HG02938 (cell line): ENCODE measurements around the gene NOL4L.

ENCODE experiments used
- ATAC-seq: cut with Tn5 transposase; IDR thresholded peaks from one replicate; pipeline ENCODE4 v1.9.1; 2021; ENCODE audit warnings: mild to moderate bottlenecking, moderate library complexity; ENCODE audit not compliant: unreplicated experiment

The NOL4L gene

DNA sequence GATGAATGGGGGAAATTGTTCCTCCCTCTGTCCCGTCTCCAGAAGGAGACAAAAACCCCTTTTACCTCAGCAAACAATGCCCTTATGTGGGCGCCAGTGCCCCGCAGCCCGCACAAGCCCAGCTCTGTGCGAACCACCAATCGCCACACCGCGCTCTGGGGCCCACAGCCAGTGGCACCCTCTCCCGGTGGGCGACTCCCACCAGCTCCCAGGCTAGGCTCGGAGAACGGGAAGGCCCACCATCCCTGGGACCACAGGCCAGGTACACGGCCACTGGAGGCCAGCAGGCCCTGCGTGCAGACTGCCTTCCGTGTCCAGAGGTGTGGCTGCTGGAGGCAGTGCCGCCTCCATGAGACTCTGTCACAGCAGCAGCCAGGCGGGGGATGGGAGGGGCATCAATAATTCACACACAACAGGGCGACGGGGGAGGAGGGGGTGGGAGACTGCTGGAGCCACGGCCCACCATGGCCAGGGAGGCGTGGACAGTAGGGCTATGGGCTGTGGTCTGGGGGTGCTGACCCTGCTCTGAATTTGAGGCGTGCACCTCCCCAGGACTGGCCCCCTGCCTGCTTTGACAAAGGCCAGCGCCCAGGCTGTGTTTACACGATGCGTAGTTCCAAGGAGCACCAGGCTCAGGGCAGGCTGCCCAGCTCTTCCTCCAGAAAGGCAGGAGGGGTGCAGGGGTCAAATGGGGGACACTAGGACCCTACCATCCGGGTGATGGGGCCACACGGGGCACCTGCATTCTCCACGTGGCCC lies 121.3 kb downstream of the NOL4L start:
- no peak for ATAC-seq

DNA sequence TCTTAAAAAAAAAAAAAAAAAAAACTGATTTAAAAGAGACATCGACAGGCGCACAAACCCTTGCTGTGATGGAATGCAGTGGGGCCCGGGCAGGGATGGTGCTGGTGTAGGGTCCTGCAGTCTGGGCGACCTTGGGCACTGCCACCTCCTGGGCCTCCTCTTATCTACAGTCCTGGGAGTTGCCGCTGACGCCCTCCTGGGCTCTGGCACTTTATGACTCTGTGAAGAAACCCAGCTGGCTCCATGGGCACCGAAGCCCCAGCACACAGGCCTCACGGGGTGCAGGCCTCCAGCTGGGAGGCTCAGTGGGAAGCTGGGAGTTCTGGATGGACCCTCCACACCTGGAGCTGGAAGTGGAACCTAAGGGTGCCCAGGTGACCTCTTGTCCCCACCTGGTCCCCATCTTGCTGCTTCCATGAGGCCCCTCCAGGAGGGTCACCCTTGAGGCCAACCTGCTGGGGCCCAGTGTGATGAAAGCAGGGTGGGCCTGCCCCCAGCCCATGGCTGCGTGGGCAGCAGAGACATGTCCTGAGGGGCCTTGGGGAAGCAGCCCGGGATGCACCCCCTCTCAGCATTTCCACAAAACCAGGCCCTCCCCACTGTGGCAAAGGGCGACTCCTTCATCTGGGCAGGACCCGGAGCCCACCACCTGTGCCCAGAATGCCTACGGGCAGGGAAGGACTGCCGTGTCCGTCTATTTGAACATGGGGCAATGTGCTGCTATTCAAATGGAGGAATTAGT lies 122.1 kb downstream of the NOL4L start:
- no peak for ATAC-seq

DNA sequence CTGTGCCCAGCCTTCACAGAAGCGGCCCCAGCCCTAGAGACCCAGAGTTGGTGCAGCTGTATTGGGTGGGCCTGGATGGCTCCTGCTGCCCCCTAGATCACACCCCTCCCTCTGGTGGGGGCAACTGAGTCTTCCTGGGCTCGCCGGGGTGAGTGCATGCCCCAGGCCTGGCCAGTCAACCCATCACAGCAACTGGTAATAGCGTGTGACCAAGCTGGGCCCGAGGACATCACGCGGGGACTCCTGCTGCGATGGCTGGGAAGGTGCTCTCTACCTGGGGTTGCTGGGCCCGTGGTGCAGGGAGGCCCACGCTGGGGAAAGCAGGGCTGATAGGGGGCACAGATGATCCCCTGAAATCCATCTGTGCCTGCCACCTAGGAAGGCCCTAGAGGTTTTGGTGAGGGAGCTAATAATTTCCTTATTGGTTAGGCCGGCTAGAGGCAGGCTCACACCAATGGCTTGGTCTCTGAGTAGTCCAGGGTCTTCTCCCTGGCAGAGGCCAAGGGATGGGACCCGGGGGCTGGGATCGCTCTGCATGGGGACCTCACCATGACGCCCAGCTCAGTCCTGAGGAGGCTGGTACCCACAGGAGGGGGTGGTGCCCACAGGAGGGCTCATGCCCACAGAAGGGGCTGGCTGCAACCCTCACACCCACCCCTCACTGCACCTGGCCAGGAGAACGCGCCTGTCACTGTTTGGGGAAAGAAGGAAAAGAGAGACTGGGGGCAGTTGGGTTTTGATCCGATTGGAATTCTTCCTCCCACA lies 123.1 kb downstream of the NOL4L start:
- no peak for ATAC-seq

DNA sequence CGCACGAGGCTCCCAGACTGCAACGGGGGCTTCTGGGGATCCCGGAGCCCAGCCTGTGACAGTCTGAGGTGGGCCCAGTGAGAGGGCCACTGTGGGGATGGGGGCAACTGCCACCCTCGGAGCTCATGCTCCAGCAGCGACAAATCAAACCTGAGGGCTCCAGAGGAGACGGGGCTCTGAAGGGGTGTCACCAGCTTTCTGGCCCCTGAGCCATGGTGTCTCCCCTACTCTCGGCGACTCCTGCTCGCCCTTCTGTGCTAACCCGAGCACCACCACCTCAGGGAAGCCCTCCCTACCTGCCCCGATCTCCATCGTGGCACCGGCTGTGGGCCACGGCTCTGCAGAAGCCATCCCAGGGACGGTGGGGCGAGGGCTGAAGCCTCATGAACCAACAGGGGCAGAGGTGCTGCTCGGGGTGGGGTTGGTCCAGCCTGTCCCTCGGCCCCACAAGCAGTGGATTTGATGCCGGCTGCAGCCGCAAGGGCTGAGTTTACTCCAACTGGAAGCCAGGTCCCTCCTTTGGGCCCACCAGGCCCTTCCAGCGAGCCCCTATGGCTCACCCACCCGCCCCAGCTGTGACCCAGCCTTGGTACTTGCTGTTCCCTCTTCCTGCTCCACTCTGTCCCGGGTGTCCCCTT lies 124.3 kb downstream of the NOL4L start:
- no peak for ATAC-seq

DNA sequence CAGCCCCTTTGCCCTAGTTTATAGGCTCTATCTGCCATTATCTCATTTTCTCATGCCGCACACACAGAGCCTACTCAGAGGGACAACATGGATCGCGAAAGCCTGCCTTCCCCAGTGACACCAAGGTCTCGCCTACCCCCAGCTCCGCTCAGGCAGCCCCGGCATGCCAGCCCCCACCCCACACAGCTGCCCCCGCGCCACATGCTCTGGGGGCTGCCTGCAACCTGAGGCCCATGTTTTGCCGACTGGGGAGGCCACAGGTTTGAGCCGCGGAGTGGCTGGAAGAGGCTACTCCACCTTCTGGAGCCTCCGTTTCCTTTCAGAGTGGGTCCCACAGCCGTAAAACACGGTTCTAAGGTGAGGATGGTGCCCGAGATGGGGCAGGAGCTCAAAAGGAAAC lies 124.9 kb downstream of the NOL4L start:
- no peak for ATAC-seq

DNA sequence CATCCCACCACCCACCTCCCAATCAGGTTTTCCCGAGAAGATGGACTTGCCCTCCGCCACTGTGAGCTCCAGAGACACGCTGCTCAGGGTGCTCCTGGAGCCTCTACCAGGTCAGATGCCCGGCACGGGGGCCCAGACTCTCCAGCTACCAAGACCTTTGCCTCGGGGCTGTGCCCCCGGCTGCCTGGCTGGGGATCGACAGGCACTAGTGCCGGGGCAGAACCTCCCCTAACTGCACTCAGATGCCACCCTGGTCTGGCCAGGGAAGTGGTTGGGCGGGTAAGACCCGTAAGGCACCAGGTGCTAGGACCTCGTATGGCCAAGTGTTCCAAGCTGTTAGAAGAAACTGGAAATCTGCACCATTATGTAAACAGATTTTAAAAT lies 126.3 kb downstream of the NOL4L start:
- no peak for ATAC-seq

DNA sequence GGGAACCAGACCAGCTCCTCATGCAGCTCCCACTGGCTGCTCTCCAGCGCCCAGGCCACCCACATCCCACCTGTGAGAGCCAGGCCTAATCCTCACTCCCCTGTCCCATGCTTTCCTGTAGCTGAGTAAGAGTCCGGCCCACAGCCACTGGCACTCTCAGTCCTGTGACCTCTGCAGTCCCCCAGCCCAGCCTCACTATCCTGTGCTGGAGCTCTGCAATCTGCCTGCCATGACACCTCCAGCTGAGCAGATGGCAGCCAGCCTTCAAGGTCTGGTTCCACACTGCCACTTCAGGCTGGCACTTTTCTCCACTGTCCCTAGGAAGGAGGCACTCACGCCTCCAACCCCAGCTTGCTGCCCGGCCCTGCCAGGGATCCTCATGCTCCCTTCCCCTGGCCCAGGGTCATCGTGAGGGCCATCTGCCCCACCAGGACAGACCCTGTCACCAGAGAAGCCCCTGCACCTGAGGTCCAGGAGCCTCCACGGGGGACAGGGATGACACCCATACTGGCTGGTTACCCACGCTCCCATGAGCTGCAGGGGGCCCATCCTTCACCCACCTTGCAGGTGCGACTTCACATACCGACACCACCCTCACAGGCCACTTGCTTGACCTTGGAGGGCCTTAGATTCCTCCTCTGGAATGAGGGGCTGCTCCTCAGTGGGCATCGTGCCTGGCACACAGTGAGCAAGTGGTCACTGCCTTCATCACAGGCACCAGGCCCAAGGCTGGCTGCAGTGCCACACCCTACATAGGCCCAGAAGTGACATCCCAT lies 126.9 kb downstream of the NOL4L start:
- ATAC-seq = no peak

DNA sequence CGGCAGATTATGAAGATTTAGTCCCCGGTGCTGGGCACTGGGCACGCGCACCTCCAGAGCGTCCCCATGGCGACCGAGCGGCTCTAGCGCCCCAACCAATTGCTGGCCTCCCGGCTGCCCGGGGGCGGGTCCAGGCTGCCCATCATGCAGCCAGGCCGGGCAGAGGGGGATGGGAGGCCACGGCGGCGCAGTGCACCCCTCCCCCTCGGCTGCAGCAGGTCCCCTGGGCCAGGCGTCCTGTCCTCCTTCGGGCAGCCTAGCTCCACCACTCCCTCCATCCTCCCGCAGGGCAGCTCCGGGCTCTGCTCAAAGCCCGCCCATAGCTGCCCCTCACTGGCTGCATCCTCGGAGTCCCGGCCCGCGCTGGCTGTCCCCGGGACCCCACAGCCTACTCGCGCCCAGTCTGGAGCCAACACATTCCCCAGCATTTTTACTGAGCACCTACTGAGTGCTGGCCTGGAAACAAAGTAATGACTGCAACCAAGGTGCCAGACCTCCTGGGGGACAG lies 127.6 kb downstream of the NOL4L start:
- no peak for ATAC-seq

DNA sequence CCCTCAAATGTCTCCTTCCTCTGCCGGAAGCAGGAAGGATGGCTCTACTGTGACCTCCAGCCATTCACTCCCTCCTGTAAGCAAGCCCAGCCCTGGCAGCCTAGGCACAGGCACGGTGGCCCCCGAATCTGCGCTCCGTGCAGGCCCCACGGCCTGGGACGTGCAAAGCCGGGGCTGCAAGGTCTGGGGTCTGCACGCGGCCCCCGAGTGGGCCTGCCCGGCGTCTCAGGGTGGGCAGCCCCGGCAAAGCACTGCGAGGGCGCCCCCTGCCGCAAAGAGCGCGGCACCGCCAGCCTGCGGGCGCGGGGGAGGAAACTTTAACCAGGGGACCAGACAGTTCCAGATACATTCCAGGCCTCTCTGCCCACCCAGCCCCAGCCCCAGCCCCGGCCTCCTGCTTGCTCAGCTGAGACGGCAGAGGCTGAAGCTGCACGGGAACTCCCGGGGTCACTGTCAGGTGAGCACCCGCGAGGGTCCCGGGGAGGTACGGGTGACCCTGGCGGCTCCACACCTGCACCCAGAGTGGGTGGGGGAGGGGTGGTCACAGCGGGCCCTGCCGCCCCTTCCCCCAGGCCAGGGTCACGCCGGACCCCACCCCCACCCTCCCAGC lies 128.2 kb downstream of the NOL4L start:
- ATAC-seq = no peak

DNA sequence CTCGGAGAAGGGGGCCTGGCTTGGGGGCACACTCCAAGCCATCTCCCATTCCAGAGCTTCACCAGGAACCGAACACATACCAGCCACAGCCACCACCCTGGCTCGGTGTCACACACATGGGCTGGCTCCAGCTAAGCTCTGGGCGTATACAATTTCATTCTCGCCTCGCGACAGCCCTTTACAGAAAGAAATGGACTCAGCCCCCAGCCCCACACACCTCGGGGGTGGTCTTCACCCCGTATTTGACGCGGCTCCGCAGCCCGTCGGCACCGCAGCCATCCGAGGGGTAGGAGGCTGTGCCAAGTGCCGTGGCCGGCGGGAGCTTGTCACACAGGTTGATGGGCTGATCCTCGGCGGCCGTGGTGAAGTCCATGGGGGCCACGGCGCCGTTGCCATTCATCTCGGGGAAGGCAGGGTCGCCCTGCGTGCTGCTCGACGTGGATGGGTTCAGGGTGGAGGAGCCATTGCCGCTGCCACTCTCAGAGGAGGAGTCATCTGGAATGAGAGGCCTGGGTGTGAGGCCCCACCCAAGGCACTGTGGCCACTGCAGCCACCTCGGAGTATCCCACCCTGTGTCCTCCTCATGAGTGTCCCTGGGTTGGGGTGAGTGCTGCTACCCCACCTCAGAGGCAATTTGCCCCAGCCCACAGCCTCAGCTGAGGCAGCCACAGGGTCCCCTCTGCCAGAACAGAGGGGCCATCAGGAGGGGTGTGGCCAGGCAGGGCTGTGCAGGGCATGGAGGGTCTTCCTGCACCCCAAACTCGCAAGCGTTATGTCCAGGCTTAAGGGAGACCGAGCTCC lies 129.0 kb downstream of the NOL4L start:
- ATAC-seq = no peak

DNA sequence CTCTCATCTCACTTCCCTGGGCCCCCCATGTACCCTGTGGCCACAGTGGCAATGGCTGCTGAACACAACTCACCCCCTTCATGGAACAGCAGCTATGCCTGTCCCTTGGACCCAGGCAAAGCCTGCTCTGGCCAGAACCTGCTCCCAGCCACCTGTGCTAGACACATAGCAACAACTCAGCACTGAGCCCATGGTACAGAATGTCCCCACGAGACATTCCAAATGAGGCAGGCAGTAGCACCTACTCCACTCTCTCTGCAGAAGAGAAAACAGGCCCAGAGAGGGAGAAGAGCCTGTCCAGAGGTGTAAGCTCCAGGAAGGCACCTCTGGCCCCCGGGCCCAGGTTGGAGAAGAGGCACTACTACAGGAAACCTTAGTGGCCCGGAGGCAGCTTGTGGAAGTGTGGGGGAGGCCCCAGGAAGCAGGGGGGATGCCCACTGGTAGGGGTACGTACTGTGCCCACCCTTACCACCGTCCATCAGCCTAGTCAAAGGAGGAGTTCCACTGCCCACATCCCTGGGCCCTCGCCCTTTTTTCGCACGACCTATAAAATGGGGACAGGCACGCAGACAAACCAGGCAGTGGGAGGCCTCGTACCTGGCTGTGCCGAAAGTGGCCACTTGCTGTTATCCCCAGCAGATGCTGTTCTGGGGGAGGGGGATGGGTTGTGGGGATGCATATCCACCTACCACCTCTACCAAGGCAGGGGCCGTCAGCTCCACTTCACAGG lies 129.8 kb downstream of the NOL4L start:
- ATAC-seq = no peak

DNA sequence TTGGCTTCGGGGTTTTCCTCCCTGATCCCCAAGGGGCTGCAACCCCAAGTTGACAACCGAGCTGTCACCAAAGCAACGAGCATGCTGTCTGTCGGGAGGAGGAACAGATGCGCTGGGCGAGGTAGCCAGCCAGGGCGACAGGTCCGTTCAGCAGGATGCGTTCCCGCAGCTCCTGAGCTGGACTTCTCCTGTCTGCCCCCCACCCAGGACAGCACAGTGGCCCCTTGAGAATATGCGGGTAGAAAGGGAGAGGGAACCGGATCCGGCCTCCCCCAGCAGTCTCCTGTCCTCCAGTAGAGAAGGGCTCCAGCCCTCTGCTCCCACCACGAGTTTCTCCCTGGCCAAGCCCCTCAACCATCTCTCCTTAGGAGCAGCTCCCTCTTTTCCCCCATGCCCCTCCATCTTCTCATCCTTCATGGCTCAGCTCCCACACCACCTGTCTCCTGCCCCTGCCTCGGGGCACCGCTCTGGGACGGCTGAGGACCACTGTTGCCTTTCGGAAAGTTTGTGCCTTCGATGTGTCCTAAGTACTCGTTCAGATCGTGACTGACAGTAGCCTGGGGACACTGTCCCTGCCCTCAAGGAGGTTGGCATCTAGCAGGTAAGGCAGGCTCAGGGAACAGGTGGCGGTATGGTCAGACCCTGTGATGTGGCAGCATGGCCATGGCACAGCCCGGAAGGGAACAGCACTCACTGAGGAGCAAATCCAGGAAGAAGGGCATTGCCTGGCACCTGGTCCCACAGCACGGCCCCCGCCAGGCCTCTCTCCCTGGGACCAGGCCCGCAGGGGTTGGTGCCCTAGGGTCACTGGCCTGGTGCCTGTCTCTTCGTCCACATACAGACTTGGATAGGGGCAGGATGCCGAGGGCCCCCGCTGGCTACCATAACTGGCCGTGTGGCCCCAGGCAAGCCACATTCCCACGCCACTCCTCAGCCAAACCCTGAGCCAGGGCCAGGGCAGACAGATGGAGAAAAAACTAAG lies 130.7 kb downstream of the NOL4L start:
- ATAC-seq = no peak

DNA sequence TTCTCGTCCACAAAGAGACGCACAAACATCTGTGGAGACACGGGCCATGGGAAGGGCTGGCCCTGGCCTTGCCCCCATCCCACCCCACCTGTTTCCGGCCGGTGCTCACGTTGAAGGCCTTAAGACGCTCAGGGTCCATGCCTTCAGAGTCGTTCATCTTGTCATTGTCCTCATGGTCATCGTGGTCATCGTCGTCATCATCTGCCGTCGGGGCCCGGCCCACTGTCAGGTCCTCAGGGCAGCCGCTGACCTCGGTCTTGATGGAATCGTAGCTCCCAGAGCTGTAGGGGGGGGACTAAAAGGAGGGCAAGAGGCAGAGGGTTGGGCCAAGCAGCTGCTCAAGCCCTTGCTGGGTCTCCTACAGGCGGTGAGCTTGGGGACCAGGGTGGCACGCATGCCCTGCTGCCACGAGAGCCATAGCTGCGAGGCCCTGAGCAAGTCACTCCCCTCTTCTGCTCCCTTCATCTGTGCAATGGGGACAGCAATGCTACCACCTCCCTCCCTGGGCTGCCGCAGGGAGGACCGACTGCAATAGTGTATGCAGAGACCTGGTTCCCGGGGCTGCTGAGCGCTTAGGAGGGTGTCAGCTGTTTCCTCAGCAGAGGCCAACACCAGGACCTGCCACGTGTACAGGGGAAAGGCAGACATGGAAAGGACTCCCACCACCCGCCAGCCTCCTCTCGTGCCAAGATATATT lies 131.5 kb downstream of the NOL4L start:
- ATAC-seq = no peak

DNA sequence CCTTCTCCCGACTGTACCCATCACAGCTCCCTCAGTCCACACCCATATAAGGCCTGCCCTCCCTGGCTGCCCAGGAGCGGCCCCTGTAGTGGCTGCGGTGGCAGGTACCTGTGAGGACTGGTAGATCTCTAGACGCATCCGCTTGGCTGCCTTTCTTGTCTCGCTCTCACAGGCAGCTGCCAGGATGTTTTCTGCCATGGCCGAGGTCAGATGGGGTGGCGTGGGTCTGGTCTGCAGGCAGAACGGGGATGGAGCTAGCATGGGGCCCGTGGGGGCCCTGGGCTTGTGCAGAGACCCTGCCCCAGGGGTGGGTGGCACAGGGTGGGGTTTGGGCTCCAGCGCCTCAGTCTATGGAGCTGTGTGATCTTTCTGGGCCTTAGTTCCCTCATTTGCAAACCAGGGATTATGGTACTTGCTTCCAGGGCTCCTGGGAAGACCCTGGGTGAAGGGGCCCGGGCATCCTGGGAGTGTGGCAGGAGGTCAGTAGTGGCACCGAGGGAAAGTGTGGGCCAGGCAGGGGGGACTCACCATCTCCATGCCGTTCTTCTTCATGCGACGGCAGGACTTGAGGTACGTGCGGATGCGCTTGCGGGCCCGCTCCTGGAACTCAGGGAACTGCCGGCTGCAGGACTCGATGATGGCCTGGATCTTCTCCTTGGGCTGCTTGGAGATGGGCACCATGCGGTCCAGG lies 132.2 kb downstream of the NOL4L start:
- no peak for ATAC-seq

DNA sequence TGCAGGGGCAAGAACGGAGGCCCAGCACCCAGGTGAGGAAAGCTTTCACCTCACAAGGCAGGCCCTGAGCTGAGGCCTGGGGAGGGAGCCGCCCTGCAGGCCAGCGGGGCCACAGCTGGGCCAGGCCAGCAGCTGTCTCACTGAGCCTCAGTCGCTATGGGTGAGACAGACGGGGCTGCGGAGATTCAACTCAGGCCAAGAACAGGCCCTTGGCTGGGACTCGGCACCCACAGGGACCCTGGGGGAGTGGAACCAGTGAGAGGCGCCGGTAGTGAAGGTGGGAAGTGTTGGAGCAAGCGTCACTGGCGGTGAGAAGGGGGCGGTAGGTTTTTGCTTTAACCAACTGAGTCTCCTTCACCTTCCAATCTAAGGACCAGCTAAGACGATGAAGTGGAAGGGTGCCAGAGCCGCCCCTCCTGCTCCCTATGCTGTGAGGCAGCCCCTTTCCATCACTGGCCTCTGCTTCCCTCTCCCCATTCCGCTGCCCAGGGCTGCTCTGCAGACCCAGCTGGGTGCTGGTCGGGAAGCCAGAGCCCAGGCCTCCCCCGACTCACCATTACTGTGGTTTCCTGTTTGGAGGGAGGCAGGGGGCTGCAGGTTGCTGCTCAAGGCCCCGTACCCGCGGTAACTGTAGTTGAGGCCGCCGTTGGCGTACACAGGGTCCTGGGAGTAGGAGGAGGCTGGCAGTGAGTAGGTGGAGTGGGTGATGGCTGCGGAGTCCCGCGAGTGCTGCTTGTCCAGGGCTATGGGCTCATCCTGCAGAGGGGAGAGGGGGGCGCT lies 133.3 kb downstream of the NOL4L start:
- ATAC-seq = no peak
